Loucy (cell line): Measurements from ENCODE around the gene FKBP6.
"Not testable (repeated sequence)": the region's sequence is repeated elsewhere in the genome, so short reads cannot be mapped to it uniquely, and the experiment has no call there.

Source experiments
- EZH2phosphoT487 ChIP-seq: fragments of 200-600 bp; IDR thresholded peaks from 2 replicates; pipeline ENCODE4 v1.6.1; 2018; ENCODE audit warnings: antibody characterized with exemption, mild to moderate bottlenecking, moderate library complexity, borderline replicate concordance
- TF ChIP-seq, protein P1 (sequence below): fragments of 200-600 bp; sonication (generic); conservative IDR thresholded peaks from 2 replicates; pipeline ENCODE4 v1.5.1; 2014; ENCODE audit warnings: mild to moderate bottlenecking, antibody characterized with exemption, low read length

GRCh38 chr7:73319541-73319940 is 8.4 kb upstream of the FKBP6 start:
- TF ChIP-seq, protein P1, sequence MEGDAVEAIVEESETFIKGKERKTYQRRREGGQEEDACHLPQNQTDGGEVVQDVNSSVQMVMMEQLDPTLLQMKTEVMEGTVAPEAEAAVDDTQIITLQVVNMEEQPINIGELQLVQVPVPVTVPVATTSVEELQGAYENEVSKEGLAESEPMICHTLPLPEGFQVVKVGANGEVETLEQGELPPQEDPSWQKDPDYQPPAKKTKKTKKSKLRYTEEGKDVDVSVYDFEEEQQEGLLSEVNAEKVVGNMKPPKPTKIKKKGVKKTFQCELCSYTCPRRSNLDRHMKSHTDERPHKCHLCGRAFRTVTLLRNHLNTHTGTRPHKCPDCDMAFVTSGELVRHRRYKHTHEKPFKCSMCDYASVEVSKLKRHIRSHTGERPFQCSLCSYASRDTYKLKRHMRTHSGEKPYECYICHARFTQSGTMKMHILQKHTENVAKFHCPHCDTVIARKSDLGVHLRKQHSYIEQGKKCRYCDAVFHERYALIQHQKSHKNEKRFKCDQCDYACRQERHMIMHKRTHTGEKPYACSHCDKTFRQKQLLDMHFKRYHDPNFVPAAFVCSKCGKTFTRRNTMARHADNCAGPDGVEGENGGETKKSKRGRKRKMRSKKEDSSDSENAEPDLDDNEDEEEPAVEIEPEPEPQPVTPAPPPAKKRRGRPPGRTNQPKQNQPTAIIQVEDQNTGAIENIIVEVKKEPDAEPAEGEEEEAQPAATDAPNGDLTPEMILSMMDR: not testable (repeated sequence)
- not testable (repeated sequence) for TF ChIP-seq EZH2phosphoT487
